Measurements from ENCODE around the gene FIG4.
A peak's percentile ranks its signal among the peaks of the same experiment; 100 is the strongest.
"Not testable (repeated sequence)": the region's sequence is repeated elsewhere in the genome, so short reads cannot be mapped to it uniquely, and the experiment has no call there.

FIG4 gene

GRCh38 chr6:109690737-109691621 is at the start of gene FIG4, which contains the start of gene AK9:
Gene FIG4, plus strand, starts transcription at chr6:109691296. Its CDS starts 140 bp downstream, at chr6:109691436.
Gene AK9, minus strand, starts transcription at chr6:109691202. Its CDS starts 15,457 bp downstream, at chr6:109675745.
- DNase-seq (ENCODE audit: low spot score), result peak; percentile 91

- DNase-seq (ENCODE audit: low spot score), result no peak
These were observed 47.0 kb upstream of the FIG4 start for GRCh38 chr6:109644131-109644530.

GRCh38 chr6:109653264-109653663 is 37.8 kb upstream of the FIG4 start:
- no peak for DNase-seq (ENCODE audit: low spot score)

GRCh38 chr6:109655761-109656262 is 35.3 kb upstream of the FIG4 start:
- DNase-seq (ENCODE audit: low spot score), result no peak

GRCh38 chr6:109660526-109661320 is 30.4 kb upstream of the FIG4 start:
- DNase-seq (ENCODE audit: low spot score), result peak; percentile 19

- no peak for DNase-seq (ENCODE audit: low spot score)
These were observed 28.9 kb upstream of the FIG4 start for GRCh38 chr6:109662192-109662591.

GRCh38 chr6:109669811-109670210 is 21.3 kb upstream of the FIG4 start:
- no peak for DNase-seq (ENCODE audit: low spot score)

- no peak for DNase-seq (ENCODE audit: low spot score)
These were observed 19.4 kb upstream of the FIG4 start for GRCh38 chr6:109671733-109672132.

- DNase-seq (ENCODE audit: low spot score), result no peak
These were observed 18.9 kb upstream of the FIG4 start for GRCh38 chr6:109672175-109672574.

GRCh38 chr6:109672839-109673238 is 18.3 kb upstream of the FIG4 start:
- no peak for DNase-seq (ENCODE audit: low spot score)

- no peak for DNase-seq (ENCODE audit: low spot score)
These were observed 14.4 kb upstream of the FIG4 start for GRCh38 chr6:109676724-109677123.

GRCh38 chr6:109678240-109678639 is 12.9 kb upstream of the FIG4 start:
- DNase-seq (ENCODE audit: low spot score), result no peak

GRCh38 chr6:109678661-109679505 is 12.2 kb upstream of the FIG4 start:
- not testable (repeated sequence) for DNase-seq (ENCODE audit: low spot score)

GRCh38 chr6:109686566-109687265 is 4.4 kb upstream of the FIG4 start:
- no peak for DNase-seq (ENCODE audit: low spot score)

- no peak for DNase-seq (ENCODE audit: low spot score)
These were observed 3.8 kb upstream of the FIG4 start for GRCh38 chr6:109687271-109687761.

- peak; percentile 36 for DNase-seq (ENCODE audit: low spot score)
These were observed 741 bp upstream of the FIG4 start for GRCh38 chr6:109690373-109690736.

- no peak for DNase-seq (ENCODE audit: low spot score)
These were observed 2.0 kb downstream of the FIG4 start for GRCh38 chr6:109693111-109693510.

GRCh38 chr6:109695468-109695867 is 4.4 kb downstream of the FIG4 start:
- DNase-seq (ENCODE audit: low spot score), result no peak

GRCh38 chr6:109696355-109696754 is 5.3 kb downstream of the FIG4 start:
- DNase-seq (ENCODE audit: low spot score), result no peak

GRCh38 chr6:109701221-109701620 is 10.1 kb downstream of the FIG4 start:
- DNase-seq (ENCODE audit: low spot score), result no peak

- no peak for DNase-seq (ENCODE audit: low spot score)
These were observed 10.7 kb downstream of the FIG4 start for GRCh38 chr6:109701774-109702173.
